SK-N-SH treated with all-trans-retinoic acid at 6 μM for 48 hours (cell line): ENCODE data around the gene LSM14A.
"Not testable (repeated sequence)": the region's sequence is repeated elsewhere in the genome, so short reads cannot be mapped to it uniquely, and the experiment has no call there.

Experiments
- ATAC-seq: fragments of 200-7000 bp; cut with Tn5 transposase; 3 replicates; pipeline ENCODE4 v1.9.1; 2020; ENCODE audit warnings: mild to moderate bottlenecking, moderate library complexity
- ARNTL ChIP-seq: fragments of 450-650 bp; formaldehyde crosslinking; IDR thresholded peaks from 2 replicates; pipeline ENCODE4 v1.5.0; 2020; ENCODE audit warnings: low read depth, mild to moderate bottlenecking, moderate library complexity, borderline replicate concordance
- BACH2 ChIP-seq: fragments of 250-450 bp; sonication (Bioruptor Pico); IDR thresholded peaks from 2 replicates; pipeline ENCODE4 v1.9.0; 2021; ENCODE audit warnings: mild to moderate bottlenecking, borderline replicate concordance
- CSDC2 ChIP-seq: fragments of 250-450 bp; sonication (Bioruptor Pico); IDR thresholded peaks from 2 replicates; pipeline ENCODE4 v1.5.0; 2020; ENCODE audit warnings: mild to moderate bottlenecking, moderate library complexity
- ESRRG ChIP-seq: fragments of 250-450 bp; sonication (Bioruptor Pico); IDR thresholded peaks from 2 replicates; pipeline ENCODE4 v1.6.1; 2021; ENCODE audit warnings: mild to moderate bottlenecking
- ISL1 ChIP-seq: fragments of 250-450 bp; sonication (Bioruptor Pico); IDR thresholded peaks from 2 replicates; pipeline ENCODE4 v2.1.2; 2022; ENCODE audit warnings: mild to moderate bottlenecking, moderate library complexity
- OSR1 ChIP-seq: fragments of 250-450 bp; sonication (Bioruptor Pico); IDR thresholded peaks from 2 replicates; pipeline ENCODE4 v1.8.0; 2022; ENCODE audit warnings: moderate library complexity, mild to moderate bottlenecking, inconsistent platforms
- PPARA ChIP-seq: fragments of 250-450 bp; sonication (Bioruptor Pico); IDR thresholded peaks from 2 replicates; pipeline ENCODE4 v1.5.0; 2020; ENCODE audit warnings: mild to moderate bottlenecking, borderline replicate concordance
- SNAI2 ChIP-seq: fragments of 250-450 bp; sonication (Bioruptor Pico); IDR thresholded peaks from 2 replicates; pipeline ENCODE4 v1.5.0; 2020; ENCODE audit warnings: mild to moderate bottlenecking, moderate library complexity
- TCF4 ChIP-seq: fragments of 250-450 bp; sonication (Bioruptor Pico); IDR thresholded peaks from 2 replicates; pipeline ENCODE4 v1.8.0; 2021; ENCODE audit warnings: mild to moderate bottlenecking, moderate library complexity, borderline replicate concordance
- TOX ChIP-seq: fragments of 250-450 bp; sonication (Bioruptor Pico); IDR thresholded peaks from 2 replicates; pipeline ENCODE4 v1.8.0; 2021; ENCODE audit warnings: mild to moderate bottlenecking, moderate library complexity, borderline replicate concordance
- ZFP3 ChIP-seq: fragments of 250-450 bp; sonication (Bioruptor Pico); IDR thresholded peaks from 2 replicates; pipeline ENCODE4 v1.5.0; 2020; ENCODE audit warnings: mild to moderate bottlenecking, moderate library complexity
- ZFP30 ChIP-seq: fragments of 450-650 bp; formaldehyde crosslinking; IDR thresholded peaks from 2 replicates; pipeline ENCODE4 v1.5.0; 2022; ENCODE audit warnings: mild to moderate bottlenecking, moderate library complexity
- ZNF565 ChIP-seq: fragments of 450-650 bp; formaldehyde crosslinking; conservative IDR thresholded peaks from 2 replicates; pipeline ENCODE4 v1.5.0; 2020; ENCODE audit warnings: low read depth, mild to moderate bottlenecking, moderate library complexity
- ZNF8 ChIP-seq: fragments of 450-650 bp; formaldehyde crosslinking; IDR thresholded peaks from 2 replicates; pipeline ENCODE4 v1.5.0; 2020; ENCODE audit warnings: mild to moderate bottlenecking, moderate library complexity
- TF ChIP-seq, protein P1 (sequence below): fragments of 250-450 bp; sonication (Bioruptor Pico); IDR thresholded peaks from 2 replicates; pipeline ENCODE4 v1.8.0; 2021; ENCODE audit warnings: low read depth, mild to moderate bottlenecking, moderate library complexity, borderline replicate concordance
- TF ChIP-seq, protein P2 (sequence below): fragments of 250-450 bp; sonication (Bioruptor Pico); IDR thresholded peaks from 2 replicates; pipeline ENCODE4 v1.8.0; 2020; ENCODE audit warnings: mild to moderate bottlenecking, moderate library complexity, borderline replicate concordance
- TF ChIP-seq, protein P3 (sequence below): fragments of 250-450 bp; sonication (Bioruptor Pico); IDR thresholded peaks from 2 replicates; pipeline ENCODE4 v1.5.1; 2021; ENCODE audit warnings: mild to moderate bottlenecking, moderate library complexity

LSM14A gene

DNA sequence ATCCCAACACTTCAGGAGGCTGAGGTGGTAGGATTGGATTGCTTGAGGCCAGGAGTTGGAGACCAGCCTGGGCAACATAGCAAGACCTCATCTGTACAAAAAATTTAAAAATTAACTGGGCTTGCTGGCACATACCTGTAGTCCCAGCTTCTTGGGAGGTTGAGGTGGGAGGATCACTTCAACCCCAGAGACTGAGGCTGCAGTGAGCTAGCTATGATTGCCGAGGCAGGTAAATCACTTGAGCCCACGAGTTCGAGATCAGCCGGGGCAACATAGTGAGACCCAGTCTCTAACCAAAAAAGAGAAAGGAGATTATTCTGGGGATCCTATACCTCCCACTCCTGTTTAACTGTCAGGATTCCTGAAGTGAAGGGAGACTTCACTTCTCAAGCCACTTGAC is 65.6 kb downstream of the LSM14A start (continued):
- TF ChIP-seq ARNTL (CRISPR knock-in tag) (no peak), ZFP3 (CRISPR knock-in tag) (no peak), PPARA (CRISPR knock-in tag) (no peak), BACH2 (CRISPR knock-in tag) (no peak)
- TF ChIP-seq, protein P1, sequence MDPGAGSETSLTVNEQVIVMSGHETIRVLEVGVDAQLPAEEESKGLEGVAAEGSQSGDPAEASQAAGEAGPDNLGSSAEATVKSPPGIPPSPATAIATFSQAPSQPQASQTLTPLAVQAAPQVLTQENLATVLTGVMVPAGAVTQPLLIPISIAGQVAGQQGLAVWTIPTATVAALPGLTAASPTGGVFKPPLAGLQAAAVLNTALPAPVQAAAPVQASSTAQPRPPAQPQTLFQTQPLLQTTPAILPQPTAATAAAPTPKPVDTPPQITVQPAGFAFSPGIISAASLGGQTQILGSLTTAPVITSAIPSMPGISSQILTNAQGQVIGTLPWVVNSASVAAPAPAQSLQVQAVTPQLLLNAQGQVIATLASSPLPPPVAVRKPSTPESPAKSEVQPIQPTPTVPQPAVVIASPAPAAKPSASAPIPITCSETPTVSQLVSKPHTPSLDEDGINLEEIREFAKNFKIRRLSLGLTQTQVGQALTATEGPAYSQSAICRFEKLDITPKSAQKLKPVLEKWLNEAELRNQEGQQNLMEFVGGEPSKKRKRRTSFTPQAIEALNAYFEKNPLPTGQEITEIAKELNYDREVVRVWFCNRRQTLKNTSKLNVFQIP (CRISPR knock-in tag): no peak

DNA sequence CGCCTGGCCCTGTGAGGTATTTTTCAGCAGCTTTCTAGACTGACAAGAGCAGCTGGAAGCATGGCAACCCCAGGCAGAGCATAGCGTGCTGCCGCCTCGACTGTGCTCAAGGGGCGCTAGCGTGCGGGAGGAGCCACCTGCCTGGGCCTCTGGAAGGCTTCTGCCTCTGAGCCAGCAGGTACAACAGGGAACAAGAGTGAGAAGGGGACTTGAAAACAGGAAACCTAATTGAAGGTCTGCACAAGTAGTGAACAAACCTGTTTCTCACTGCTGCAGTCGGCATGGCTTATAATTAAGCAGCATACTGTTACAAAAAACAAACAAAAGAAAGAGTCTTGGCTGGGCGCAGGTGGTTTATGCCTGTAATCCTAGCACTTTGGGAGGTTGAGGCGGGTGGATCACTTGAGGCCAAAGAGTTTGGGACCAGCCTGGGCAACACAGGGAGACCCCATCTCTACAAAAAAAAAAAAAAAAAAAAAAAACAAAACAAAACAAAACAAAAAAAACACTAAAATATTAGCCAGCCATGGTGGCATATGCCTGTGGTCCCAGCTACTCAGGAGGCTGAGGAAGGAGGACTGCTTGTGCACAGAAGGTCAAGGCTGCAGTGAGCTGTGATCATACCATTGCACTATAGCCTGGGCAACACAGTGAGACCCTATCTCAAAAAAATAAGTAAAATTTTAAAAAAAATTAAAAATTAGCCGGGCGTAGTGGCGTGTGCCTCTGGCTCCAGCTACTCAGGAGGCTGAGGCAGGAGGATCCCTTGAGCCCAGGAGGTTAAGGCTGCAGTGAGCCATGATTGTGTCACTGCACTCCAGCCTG is 69.4 kb downstream of the LSM14A start:
- no peak for TF ChIP-seq OSR1 (CRISPR knock-in tag)
- TF ChIP-seq PPARA (CRISPR knock-in tag): no peak
- TF ChIP-seq SNAI2 (CRISPR knock-in tag): no peak
- peak; percentile 42; the same call in 1 of the 3 replicates for ATAC-seq

DNA sequence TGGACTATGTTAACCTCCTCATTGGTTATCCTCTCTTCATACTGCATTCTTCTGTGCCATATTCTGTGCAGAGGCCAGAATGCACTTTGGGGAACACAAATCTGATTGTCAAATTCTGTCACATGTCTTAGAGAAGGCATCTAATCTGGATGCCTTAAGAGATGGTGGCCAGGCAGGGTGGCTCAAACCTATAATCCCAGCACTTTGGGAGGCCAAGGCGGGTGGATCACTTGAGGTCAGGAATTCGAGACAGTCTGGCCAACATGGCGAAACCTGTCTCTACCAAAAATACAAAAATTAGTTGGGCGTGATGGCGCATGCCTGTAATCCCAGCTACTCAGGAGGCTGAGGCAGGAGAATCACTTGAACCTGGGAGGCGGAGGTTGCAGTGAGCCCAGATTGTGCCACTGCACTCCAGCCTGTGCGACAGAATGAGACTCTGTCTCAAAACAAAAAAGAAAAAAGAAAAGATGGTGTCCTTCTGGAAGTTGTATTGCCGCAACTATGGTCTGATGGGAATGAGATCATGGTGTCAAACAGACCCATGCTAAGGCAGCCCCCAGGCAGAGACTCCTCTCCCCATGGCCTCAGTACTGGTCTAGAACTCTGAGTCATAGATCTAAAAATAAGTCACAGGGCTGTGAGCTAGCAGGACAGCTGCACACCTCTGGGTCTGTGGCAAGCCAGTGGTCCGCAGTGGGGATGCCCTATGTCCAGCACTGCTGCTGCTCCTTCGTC is 71.0 kb downstream of the LSM14A start:
- ATAC-seq: peak; percentile 70

DNA sequence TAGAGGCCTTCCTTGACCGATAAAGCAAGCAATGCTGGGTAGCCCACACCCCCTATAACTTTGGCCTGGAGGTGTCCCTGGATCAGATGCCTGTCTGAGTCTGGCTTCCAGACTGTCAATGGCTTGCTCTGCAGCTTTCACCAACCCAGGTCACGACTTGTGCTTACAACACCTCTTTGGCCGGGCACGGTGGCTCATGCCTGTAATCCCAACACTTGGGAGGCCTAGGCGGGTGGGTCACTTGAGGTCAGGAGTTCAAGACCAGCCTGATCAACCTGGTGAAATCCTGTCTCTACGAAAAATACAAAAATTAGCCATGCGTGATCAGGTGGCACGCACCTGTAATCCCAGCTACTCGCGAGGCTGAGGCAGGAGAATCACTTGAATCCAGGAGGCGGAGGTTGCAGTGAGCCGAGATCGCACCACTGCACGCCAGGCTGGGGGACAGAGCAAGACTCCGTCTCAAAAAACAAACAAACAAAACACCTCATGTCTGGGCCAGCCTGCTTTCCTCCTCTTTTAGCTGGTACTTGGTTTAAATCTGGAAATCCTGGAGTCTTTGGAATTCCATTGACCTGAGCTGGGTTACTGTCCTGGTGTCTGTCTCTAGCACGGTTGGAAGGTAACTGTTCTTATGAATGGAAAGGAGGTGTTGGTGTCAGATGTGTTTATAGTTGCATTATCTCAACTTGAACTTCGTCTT is 71.7 kb downstream of the LSM14A start:
- TF ChIP-seq ZNF8 (no peak), ZFP30 (no peak), ZNF565 (CRISPR knock-in tag) (no peak)
- no peak; the same call in 2 of the 3 replicates for ATAC-seq

DNA sequence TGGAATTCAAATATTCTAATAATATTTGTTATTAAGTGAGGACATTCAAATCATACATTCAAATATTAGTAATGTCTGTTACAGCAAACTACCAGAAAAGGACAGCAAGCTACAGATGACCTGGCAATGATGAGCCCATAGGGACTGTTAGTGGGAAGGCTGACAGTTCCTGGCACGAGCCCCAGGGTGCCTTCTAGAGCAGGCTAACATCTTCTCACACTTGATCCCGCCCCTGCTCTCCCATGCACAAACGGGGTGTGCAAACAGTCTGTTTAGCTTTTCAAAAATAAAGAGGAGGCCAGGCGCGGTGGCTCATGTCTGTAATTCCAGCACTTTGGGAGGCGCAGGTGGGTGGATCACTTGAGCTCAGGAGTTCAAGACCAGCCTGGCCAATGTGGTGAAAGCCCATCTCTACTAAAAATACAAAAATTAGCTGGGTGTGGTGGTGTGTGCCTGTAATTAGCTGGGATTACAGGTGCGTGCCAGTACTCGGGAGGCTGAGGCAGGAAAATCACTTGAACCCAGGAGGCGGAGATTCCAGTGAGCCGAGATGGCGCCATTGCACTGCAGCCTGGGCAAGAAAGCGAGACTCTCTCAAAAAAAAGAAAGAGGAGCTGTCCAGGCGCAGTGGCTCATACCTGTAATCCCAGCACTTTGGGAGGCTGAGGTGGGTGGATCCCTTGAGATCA is 72.5 kb downstream of the LSM14A start:
- TF ChIP-seq ISL1 (CRISPR knock-in tag): no peak
- TF ChIP-seq, protein P2, sequence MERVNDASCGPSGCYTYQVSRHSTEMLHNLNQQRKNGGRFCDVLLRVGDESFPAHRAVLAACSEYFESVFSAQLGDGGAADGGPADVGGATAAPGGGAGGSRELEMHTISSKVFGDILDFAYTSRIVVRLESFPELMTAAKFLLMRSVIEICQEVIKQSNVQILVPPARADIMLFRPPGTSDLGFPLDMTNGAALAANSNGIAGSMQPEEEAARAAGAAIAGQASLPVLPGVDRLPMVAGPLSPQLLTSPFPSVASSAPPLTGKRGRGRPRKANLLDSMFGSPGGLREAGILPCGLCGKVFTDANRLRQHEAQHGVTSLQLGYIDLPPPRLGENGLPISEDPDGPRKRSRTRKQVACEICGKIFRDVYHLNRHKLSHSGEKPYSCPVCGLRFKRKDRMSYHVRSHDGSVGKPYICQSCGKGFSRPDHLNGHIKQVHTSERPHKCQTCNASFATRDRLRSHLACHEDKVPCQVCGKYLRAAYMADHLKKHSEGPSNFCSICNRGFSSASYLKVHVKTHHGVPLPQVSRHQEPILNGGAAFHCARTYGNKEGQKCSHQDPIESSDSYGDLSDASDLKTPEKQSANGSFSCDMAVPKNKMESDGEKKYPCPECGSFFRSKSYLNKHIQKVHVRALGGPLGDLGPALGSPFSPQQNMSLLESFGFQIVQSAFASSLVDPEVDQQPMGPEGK (CRISPR knock-in tag): no peak
- peak; percentile 59 for ATAC-seq

DNA sequence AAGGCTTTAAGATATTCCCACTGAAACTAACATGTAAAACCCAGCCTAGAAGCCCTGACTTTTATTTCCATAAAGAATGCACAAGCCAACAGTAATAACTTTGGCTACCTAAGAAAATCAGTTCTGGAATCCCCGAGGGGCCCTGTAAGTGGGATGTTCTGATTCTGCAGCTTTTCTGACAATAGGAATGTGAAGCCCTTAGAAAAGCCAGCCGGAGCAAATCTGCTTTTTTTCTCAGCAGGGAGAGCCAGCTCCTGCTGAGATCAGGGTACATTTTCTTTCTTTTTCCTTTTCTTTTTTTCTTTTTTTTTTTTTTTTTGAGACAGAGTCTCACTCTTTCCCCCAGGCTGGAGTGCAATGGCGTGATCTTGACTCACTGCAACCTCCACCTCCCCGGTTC is 74.0 kb downstream of the LSM14A start:
- TF ChIP-seq ARNTL (CRISPR knock-in tag): no peak
- no peak for TF ChIP-seq TOX (CRISPR knock-in tag)
- ATAC-seq: no peak

DNA sequence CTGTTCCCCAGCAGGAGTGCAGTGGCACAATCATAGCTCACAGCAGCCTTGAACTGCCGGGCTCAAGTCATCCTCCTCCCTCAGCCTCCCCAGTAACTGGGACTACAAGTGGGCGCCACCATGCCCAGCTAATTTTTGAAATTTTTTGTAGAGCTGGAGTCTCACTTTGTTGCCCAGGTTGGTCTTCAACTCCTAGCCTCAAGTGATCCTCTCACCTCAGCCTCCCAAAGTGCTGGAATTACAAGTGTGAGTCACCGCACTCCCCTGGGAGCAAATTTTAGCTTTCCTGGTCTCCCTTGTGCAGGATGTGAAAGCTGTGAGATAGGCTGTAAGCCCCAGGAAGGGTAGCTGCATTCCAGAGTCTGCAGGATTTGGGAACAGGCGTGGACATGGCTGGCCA is 76.6 kb downstream of the LSM14A start:
- TF ChIP-seq, protein P1 (CRISPR knock-in tag): no peak
- TF ChIP-seq, protein P3, sequence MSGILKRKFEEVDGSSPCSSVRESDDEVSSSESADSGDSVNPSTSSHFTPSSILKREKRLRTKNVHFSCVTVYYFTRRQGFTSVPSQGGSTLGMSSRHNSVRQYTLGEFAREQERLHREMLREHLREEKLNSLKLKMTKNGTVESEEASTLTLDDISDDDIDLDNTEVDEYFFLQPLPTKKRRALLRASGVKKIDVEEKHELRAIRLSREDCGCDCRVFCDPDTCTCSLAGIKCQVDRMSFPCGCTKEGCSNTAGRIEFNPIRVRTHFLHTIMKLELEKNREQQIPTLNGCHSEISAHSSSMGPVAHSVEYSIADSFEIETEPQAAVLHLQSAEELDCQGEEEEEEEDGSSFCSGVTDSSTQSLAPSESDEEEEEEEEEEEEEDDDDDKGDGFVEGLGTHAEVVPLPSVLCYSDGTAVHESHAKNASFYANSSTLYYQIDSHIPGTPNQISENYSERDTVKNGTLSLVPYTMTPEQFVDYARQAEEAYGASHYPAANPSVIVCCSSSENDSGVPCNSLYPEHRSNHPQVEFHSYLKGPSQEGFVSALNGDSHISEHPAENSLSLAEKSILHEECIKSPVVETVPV (CRISPR knock-in tag): no peak
- TF ChIP-seq ESRRG (CRISPR knock-in tag): no peak
- no peak for TF ChIP-seq ARNTL (CRISPR knock-in tag)
- TF ChIP-seq ZFP30: no peak
- TF ChIP-seq CSDC2: no peak
- no peak for TF ChIP-seq PPARA (CRISPR knock-in tag)
- TF ChIP-seq ZFP3 (CRISPR knock-in tag): no peak
- TF ChIP-seq TCF4 (CRISPR knock-in tag): no peak
- no peak for TF ChIP-seq OSR1 (CRISPR knock-in tag)
- TF ChIP-seq ZNF565 (CRISPR knock-in tag): no peak
- no peak for TF ChIP-seq BACH2 (CRISPR knock-in tag)
- ATAC-seq: no peak

DNA sequence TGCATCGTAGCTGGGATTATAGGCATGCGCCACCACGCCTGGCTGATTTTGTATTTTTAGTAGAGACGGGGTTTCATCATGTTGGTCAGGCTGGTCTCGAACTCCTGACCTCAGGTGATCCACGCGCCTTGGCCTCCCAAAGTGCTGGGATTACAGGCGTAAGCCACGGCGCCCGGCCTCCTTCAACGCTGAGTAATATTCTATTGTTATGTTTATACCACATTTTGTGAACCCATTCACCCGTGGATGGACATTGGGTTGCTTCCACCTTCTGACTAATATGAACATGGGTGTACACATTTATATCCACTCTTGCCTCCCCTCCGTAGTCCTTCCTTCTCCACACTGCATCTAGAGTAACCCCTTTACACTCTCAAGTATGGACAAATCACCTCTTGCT is 80.9 kb downstream of the LSM14A start:
- not testable (repeated sequence) for ATAC-seq

DNA sequence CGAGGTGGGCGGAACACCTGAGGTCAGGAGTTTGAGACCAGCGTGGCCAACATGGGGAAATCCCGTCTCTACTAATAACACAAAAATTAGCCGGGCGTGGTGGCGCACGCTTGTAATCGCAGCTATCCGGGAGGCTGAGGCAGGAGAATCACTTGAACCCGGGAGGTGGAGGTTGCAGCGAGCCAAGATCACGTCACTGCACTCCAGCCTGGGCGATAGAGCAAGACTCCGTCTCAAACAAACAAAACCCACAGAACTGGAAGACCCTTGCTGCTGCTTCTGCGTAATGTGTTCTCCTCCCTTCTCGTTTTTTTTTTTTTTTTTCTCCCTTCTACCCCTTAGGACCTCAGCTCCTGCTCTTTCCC is 81.4 kb downstream of the LSM14A start:
- ATAC-seq: not testable (repeated sequence)
